Mesenteric fat pad (tissue), 1 donor: Measurements from ENCODE around the gene P2RY12. TPM values are rescaled to one million over a fixed set of nuclear protein-coding genes. Genes with fewer than 3 reads are reported as not detected.

Experiments used
- DNase-seq: peaks from one replicate; pipeline ENCODE4 v3.0.0-alpha.2; 2020; ENCODE audit warnings: low spot score
- total RNA-seq: library from RNA; stranded (reverse); fragmentation: NEBNext Ultra II Directional; extraction: Animal tissue kit (Norgen Biotek cat#: 25700); gene quantifications from one replicate; pipeline ENCODE4 v1.2.1, GENCODE V29; 2021
- donor health status: DM: yes; HTN: yes; CAD: no.

The P2RY12 gene
- total RNA-seq, 1 donor from 2014 or later = 5.7 TPM

- no peak for DNase-seq
Observed at GRCh38 chr3:151350656-151351055, 33.9 kb downstream of the P2RY12 start.

DNA sequence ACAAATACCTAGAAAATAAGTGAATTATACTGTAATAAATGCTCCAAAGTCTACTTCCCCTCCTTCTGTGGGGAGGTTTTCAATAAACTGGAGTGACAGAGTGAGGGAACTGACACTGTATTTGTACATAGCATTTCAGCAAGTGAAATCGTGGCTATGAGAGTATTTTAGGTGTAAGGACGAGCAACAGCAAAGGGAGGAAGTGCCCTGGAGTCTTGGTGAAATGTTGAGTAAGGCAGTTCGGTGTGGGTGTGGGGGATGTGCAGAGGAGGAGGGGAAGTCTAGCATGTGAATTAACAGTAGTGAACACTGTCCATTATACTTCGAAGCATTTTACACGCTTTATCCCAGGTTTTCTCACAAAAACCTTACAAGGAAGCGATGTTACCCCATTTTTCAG is 37.1 kb downstream of the P2RY12 start:
- no peak for DNase-seq

GRCh38 chr3:151346292-151346691 is 38.3 kb downstream of the P2RY12 start:
- no peak for DNase-seq

DNA sequence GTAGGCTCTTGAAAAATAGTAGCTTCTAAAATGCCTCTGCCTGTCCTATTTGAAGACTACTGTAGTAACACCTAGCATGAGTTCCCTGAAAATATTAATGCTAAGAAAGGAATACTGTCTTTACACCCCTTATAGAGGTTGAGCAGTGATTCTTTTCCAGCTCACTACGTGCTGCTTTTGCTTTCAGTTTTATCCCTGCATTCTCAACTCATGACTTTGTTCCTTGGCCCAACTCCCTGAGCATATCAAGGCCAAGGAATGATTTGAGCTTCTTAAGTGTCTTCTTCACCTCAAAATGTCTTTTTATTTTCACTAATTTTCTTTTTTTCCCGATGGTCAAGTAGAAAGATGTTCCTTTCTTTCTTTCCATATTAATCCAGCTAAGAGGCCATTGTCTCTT is 38.7 kb downstream of the P2RY12 start:
- no peak for DNase-seq

GRCh38 chr3:151331696-151332095 is 52.9 kb downstream of the P2RY12 start:
- DNase-seq = no peak

- no peak for DNase-seq
Observed at GRCh38 chr3:151330899-151331298, 53.7 kb downstream of the P2RY12 start.

DNA sequence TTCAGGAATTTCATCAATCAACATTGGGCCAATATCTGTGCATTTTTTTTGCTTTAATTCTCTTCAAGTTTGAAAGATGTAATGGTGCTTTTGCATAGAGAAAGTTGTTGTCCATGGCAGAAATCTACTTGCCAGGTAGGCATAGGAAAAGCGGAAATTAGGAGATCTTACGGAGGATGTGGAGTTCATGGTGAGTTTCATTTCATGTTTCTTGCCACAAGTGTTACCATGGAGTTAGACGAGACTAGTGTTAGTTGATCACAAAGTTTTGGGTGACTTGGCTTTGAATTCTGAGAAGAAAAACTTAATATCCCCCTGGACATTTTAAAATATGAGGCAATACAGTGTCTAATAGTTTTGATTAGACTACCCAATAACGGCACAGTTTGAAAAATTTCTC is 54.2 kb downstream of the P2RY12 start:
- no peak for DNase-seq

- DNase-seq = no peak
Observed at GRCh38 chr3:151329363-151329762, 55.2 kb downstream of the P2RY12 start, which contains the start of gene P2RY13. Gene P2RY13, minus strand, starts transcription at chr3:151329549. Its CDS starts 21 bp downstream, at chr3:151329528.

- DNase-seq = no peak
Observed at GRCh38 chr3:151328298-151328995, 56.1 kb downstream of the P2RY12 start.

GRCh38 chr3:151327571-151328198 is 56.9 kb downstream of the P2RY12 start:
- no peak for DNase-seq

DNA sequence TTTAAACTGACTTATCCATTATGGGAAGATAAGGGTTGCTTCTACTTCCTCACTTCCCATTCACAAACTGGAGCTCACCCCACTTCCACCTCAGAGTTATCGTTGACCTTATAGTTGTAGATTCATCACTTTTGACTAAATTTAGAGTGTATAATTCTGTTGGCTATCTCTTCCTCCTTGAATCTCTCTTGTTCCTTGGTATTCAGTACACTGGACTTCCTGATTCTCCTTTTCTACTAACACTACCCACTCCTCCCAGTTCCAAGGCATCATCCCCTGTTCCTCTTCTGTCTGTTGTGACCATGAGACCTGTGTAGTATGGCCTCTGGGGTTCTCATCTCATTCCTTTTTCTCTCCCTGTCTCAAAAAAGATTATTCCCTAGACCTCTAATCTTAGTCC is 62.0 kb downstream of the P2RY12 start:
- no peak for DNase-seq

DNA sequence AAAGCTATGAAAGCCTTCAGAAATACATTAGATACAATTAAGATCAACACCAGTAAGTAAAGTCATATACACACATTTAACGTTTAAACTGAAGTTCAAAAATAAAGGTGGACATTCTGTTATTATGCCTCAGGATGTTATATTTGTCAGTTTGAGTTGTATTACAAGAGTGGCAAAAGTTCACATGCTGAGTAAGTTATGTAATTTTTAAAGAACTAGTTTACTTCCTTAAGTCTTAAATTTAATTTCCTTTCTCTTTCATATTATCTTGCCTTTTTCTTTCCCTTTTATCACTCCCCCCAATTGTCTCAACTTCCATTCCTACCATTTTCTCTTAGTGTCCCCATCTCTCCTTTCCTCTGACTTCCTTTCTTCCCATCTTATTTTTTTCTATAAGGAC is 63.0 kb downstream of the P2RY12 start:
- no peak for DNase-seq

GRCh38 chr3:151320131-151320530 is 64.4 kb downstream of the P2RY12 start:
- no peak for DNase-seq

GRCh38 chr3:151319628-151320027 is 64.9 kb downstream of the P2RY12 start:
- DNase-seq = no peak

- DNase-seq = no peak
Observed at GRCh38 chr3:151318991-151319390, 65.6 kb downstream of the P2RY12 start.

DNA sequence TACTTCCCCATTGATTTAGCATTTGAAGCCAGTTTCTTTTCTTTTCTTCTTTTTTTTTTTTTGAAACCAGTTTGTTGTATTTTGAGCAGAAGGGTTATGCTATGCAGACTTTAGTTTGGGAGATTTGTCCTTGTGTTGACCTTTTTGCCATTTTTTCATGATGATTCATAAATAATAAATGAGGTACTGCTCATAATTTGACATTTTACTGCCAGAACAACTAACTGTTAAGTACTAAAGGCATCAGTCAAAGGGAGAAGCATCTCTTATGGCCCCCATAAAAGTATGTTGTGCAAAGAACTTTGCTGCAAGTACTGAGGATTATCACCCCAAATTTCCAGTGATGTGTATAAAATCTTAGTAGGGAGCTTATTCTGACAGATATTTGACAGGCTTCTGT is 66.2 kb downstream of the P2RY12 start:
- DNase-seq = no peak

GRCh38 chr3:151316267-151316991 is 68.1 kb downstream of the P2RY12 start, which contains the start of gene GPR87:
Gene GPR87, minus strand, starts transcription at chr3:151316820. Its CDS starts 16,720 bp downstream, at chr3:151300100.
- DNase-seq = no peak

DNA sequence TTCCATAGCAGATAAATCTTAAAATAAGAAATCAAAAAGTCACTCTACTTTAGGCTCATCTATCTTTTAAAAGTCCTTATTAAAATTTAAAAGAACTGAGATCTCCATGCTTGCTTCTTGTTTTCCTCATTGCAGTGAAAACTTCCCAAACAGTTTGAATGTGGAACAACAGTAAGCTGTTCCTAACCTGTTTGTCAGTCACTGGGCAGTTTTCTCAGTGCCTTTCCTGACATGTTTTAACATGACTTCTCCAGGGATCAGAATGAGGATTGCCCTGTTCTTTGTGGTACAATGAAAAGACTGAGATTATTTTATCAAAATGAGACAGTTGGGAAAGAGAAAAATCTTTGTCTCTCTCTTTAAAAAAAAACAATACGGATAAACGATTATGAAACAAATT is 68.7 kb downstream of the P2RY12 start:
- DNase-seq = no peak

- DNase-seq = no peak
Observed at GRCh38 chr3:151315136-151315535, 69.4 kb downstream of the P2RY12 start.

DNA sequence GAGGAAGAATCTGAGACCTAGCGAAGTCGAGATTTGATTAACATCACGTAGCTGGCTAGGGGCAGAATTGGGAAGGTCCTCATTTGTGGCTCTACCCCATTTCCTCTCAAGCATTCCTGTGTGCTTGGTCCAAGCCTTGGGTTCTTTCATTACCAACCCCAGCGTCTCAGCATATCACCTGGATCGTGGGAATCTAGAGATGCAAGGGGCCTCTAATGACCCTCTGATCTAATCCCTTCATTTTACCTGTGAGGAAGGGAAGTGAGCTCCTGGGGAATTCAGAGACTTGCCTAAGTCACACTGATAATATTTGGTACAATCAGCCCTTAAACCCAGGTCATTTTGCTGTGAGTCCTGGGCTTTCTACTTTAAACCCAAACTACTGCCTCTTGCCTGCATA is 70.0 kb downstream of the P2RY12 start:
- DNase-seq = no peak

- no peak for DNase-seq
Observed at GRCh38 chr3:151314137-151314536, 70.4 kb downstream of the P2RY12 start.

GRCh38 chr3:151312972-151313371 is 71.6 kb downstream of the P2RY12 start:
- DNase-seq = no peak
